HepG2 (cell line): ENCODE measurements around the gene OGFR. TPM values are rescaled to one million over a fixed set of nuclear protein-coding genes. Genes with fewer than 3 reads are reported as not detected.
A peak's percentile ranks its signal among the peaks of the same experiment; 100 is the strongest.

Experiments
- CBFB ChIP-seq: sonication (generic); formaldehyde crosslinking; IDR thresholded peaks from 2 replicates; pipeline ENCODE4 v1.4.0; 2020; ENCODE audit warnings: missing genetic modification reagents
- CENPT ChIP-seq: sonication (generic); formaldehyde crosslinking; IDR thresholded peaks from 2 replicates; pipeline ENCODE4 v1.8.0; 2022; ENCODE audit warnings: low read depth, mild to moderate bottlenecking, moderate library complexity, missing genetic modification reagents
- DNMT3B ChIP-seq: conservative IDR thresholded peaks from 2 replicates; pipeline ENCODE4 v1.6.1; 2016; ENCODE audit warnings: missing biosample characterization, control low read depth
- DPF2 ChIP-seq: sonication (generic); formaldehyde crosslinking; IDR thresholded peaks from 2 replicates; pipeline ENCODE4 v1.4.0; 2020; ENCODE audit warnings: mild to moderate bottlenecking, low read depth, missing genetic modification reagents, borderline replicate concordance
- IKZF1 ChIP-seq: fragments of 450-650 bp; IDR thresholded peaks from 2 replicates; pipeline ENCODE4 v1.7.1; 2016
- KLF11 ChIP-seq: IDR thresholded peaks from 2 replicates; pipeline ENCODE4 v1.6.1; 2016; ENCODE audit warnings: missing compliant biosample characterization
- MBNL3 ChIP-seq: fragments of 250-450 bp; sonication (Bioruptor Pico); conservative IDR thresholded peaks from 2 replicates; pipeline ENCODE4 v1.8.0; 2022; ENCODE audit warnings: mild to moderate bottlenecking, inconsistent platforms
- MXD4 ChIP-seq: IDR thresholded peaks from 2 replicates; pipeline ENCODE4 v1.6.1; 2016; ENCODE audit warnings: mild to moderate bottlenecking, missing biosample characterization, missing genetic modification reagents
- NFE2 ChIP-seq: sonication (generic); formaldehyde crosslinking; IDR thresholded peaks from 2 replicates; pipeline ENCODE4 v1.4.0; 2020; ENCODE audit warnings: missing genetic modification reagents
- SIN3B ChIP-seq: fragments of 150-350 bp; IDR thresholded peaks from 2 replicates; pipeline ENCODE4 v1.6.1; 2014; ENCODE audit warnings: low read length
- SMAD9 ChIP-seq: sonication (generic); formaldehyde crosslinking; IDR thresholded peaks from 2 replicates; pipeline ENCODE4 v1.5.1; 2020; ENCODE audit warnings: mild to moderate bottlenecking, missing genetic modification reagents
- TBX2 ChIP-seq: sonication (generic); formaldehyde crosslinking; IDR thresholded peaks from 2 replicates; pipeline ENCODE4 v1.5.0; 2020; ENCODE audit warnings: missing genetic modification reagents, mild to moderate bottlenecking, borderline replicate concordance
- XRCC5 ChIP-seq: fragments of 200-400 bp; formaldehyde crosslinking; optimal IDR thresholded peaks from 2 replicates; pipeline ENCODE3; 2017; ENCODE audit warnings: mild to moderate bottlenecking, low read length
- ZBTB26 ChIP-seq: IDR thresholded peaks from 2 replicates; pipeline ENCODE4 v1.6.1; 2016; ENCODE audit warnings: missing compliant biosample characterization, missing genetic modification reagents, borderline replicate concordance
- ZC3H13 ChIP-seq: sonication (generic); formaldehyde crosslinking; IDR thresholded peaks from 2 replicates; pipeline ENCODE4 v1.8.1; 2023; ENCODE audit warnings: mild to moderate bottlenecking, missing genetic modification reagents, moderate library complexity
- ZNF552 ChIP-seq: sonication (generic); formaldehyde crosslinking; IDR thresholded peaks from 2 replicates; pipeline ENCODE4 v1.9.0; 2022; ENCODE audit warnings: missing genetic modification reagents, mild to moderate bottlenecking, borderline replicate concordance
- ZNF609 ChIP-seq: sonication (generic); formaldehyde crosslinking; IDR thresholded peaks from 2 replicates; pipeline ENCODE4 v1.4.0; 2020; ENCODE audit warnings: mild to moderate bottlenecking, missing genetic modification reagents, borderline replicate concordance
- ZNF713 ChIP-seq: sonication (generic); formaldehyde crosslinking; IDR thresholded peaks from 2 replicates; pipeline ENCODE4 v1.4.0; 2020; ENCODE audit warnings: mild to moderate bottlenecking, missing genetic modification reagents
- ZZZ3 ChIP-seq: sonication (generic); formaldehyde crosslinking; IDR thresholded peaks from 2 replicates; pipeline ENCODE4 v1.4.0; 2020; ENCODE audit warnings: missing genetic modification reagents, mild to moderate bottlenecking, borderline replicate concordance
- polyA plus RNA-seq, 8 experiments: library from polyadenylated mRNA; depleted of rRNA in 3 of 8; stranded (reverse) in 7 of 8; unstranded in 1 of 8; fragments of >200 nt; fragmentation: Illumina TruSeq in 4 of 8; extraction: Trizol in 4 of 8; gene quantifications; 2 replicates each; pipeline versions ENCODE4 v1.2.1 to v1.2.3, GENCODE V29; 2011 to 2016; ENCODE audit warnings: low read depth in 4 of 8, missing spikeins in 1 of 8, mixed read lengths in 1 of 8; ENCODE audit not compliant: insufficient read depth in 1 of 8
- total RNA-seq, 5 experiments: library from RNA; depleted of rRNA; stranded (reverse); fragments of >200 nt; fragmentation: Illumina TruSeq; extraction: Trizol; gene quantifications; 2 replicates each; pipeline ENCODE4 v1.2.3, GENCODE V29; 2016; ENCODE audit warnings: low read depth in 1 of 5
- TF ChIP-seq, protein P1 (sequence below): sonication (generic); formaldehyde crosslinking; IDR thresholded peaks from 2 replicates; pipeline ENCODE4 v1.4.0; 2020; ENCODE audit warnings: missing genetic modification reagents
- TF ChIP-seq, protein P2 (sequence below): conservative IDR thresholded peaks from 2 replicates; pipeline ENCODE4 v1.6.1; 2018; ENCODE audit warnings: missing genetic modification reagents

Gene OGFR
- total and polyA plus RNA-seq, 2 of the 13 experiments (the other 11 are each of a cell fraction or from before 2014, with no cell fraction given), result 47.7 to 81.8 TPM

DNA sequence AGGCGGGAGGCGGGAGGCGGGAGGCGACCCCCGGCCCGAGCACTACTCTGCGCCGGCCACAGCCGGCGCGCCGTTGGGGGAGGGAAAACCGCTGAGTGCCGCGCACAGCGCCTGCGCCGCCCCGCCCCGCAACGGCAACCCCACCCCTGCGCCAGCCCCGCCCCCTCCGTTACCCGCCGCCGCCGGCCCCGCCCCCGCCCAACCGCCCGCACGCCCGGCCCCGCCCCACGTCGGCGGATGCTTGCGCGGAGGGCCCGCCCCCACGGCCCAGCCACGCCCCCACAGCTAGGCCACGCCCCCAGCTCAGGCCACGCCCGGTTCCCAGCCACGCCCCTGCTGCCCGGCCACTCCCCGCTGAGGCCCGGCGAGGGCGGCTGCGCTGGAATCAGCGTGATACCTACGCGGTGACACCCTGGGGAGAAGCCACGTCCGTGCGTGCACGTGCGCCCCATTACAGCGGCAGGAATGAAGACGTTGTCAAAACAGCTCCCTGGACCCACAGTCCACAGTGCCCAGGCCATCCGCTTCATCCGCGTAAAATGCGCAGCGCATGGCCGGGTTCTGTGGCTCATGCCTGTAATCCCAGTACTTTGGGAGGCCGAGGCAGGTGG, 57.2 kb downstream of the OGFR start, which contains the start of gene TCFL5 (continued):
- TF ChIP-seq ZNF609 (CRISPR knock-in tag), result peak; percentile 63; the same call in 1 of the 2 replicates
- TF ChIP-seq SIN3B, result no peak
- TF ChIP-seq, protein P1, sequence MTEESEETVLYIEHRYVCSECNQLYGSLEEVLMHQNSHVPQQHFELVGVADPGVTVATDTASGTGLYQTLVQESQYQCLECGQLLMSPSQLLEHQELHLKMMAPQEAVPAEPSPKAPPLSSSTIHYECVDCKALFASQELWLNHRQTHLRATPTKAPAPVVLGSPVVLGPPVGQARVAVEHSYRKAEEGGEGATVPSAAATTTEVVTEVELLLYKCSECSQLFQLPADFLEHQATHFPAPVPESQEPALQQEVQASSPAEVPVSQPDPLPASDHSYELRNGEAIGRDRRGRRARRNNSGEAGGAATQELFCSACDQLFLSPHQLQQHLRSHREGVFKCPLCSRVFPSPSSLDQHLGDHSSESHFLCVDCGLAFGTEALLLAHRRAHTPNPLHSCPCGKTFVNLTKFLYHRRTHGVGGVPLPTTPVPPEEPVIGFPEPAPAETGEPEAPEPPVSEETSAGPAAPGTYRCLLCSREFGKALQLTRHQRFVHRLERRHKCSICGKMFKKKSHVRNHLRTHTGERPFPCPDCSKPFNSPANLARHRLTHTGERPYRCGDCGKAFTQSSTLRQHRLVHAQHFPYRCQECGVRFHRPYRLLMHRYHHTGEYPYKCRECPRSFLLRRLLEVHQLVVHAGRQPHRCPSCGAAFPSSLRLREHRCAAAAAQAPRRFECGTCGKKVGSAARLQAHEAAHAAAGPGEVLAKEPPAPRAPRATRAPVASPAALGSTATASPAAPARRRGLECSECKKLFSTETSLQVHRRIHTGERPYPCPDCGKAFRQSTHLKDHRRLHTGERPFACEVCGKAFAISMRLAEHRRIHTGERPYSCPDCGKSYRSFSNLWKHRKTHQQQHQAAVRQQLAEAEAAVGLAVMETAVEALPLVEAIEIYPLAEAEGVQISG, result peak; percentile 86
- TF ChIP-seq, protein P2, sequence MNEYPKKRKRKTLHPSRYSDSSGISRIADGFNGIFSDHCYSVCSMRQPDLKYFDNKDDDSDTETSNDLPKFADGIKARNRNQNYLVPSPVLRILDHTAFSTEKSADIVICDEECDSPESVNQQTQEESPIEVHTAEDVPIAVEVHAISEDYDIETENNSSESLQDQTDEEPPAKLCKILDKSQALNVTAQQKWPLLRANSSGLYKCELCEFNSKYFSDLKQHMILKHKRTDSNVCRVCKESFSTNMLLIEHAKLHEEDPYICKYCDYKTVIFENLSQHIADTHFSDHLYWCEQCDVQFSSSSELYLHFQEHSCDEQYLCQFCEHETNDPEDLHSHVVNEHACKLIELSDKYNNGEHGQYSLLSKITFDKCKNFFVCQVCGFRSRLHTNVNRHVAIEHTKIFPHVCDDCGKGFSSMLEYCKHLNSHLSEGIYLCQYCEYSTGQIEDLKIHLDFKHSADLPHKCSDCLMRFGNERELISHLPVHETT (CRISPR knock-in tag), result peak; percentile 85; the same call in 1 of the 2 replicates
- TF ChIP-seq IKZF1, result no peak
- peak; percentile 63; the same call in 1 of the 2 replicates for TF ChIP-seq DPF2
- TF ChIP-seq ZNF713 (CRISPR knock-in tag), result peak; percentile 98
- TF ChIP-seq TBX2 (CRISPR knock-in tag), result peak; percentile 98
- peak; percentile 90 for TF ChIP-seq KLF11
- no peak for TF ChIP-seq NFE2
- TF ChIP-seq MBNL3 (CRISPR knock-in tag), result no peak
- peak; percentile 98 for TF ChIP-seq MXD4 (CRISPR knock-in tag)
- peak; percentile 80 for TF ChIP-seq XRCC5
- TF ChIP-seq ZZZ3, result peak; percentile 83; the same call in 1 of the 2 replicates
- peak; percentile 96 for TF ChIP-seq DNMT3B (CRISPR knock-in tag)
- peak; percentile 89; the same call in 1 of the 2 replicates for TF ChIP-seq ZNF552 (CRISPR knock-in tag)
- TF ChIP-seq CENPT (CRISPR knock-in tag), result peak; percentile 89; the same call in 1 of the 2 replicates
- TF ChIP-seq ZBTB26 (CRISPR knock-in tag), result peak; percentile 91; the same call in 1 of the 2 replicates
- peak; percentile 94 for TF ChIP-seq CBFB
- peak; percentile 79; the same call in 1 of the 2 replicates for TF ChIP-seq ZC3H13 (CRISPR knock-in tag)
- TF ChIP-seq SMAD9 (CRISPR knock-in tag), result peak; percentile 83; the same call in 1 of the 2 replicates
